PC-9 (cell line): ENCODE results near the gene NCF1. TPM values are rescaled to one million over a fixed set of nuclear protein-coding genes. Genes with fewer than 3 reads are reported as not detected.
"Not testable (repeated sequence)": the region's sequence is repeated elsewhere in the genome, so short reads cannot be mapped to it uniquely, and the experiment has no call there.

Source experiments
- BruUV-seq: library from RNA; stranded (reverse); fragments of 400-500 nt; replicated peaks from 2 replicates; lab custom pipeline; 2021; lab: Mats Ljungman, UMichigan
- CTCF ChIA-PET: fragments of 300-600 bp; sonication (Branson Sonifier 250); formaldehyde crosslinking; loops from one replicate; lab custom pipeline; 2022; ENCODE audit warnings: antibody characterized with exemption; lab: Charles Lee
- POLR2A ChIA-PET: fragments of 300-600 bp; sonication (Branson Sonifier 250); formaldehyde crosslinking; loops from one replicate; lab custom pipeline; 2022; ENCODE audit warnings: antibody characterized with exemption; ENCODE audit not compliant: unreplicated experiment; lab: Charles Lee
- DNase-seq, 2 experiments: peaks; one replicate each; pipeline versions ENCODE4 v3.0.0 to v3.0.0-alpha.2; 2015 to 2022; ENCODE audit warnings: mixed read lengths in 1 of 2
- H2AFZ ChIP-seq: fragments of 200-600 bp; sonication (generic); 2 replicates; pipeline ENCODE4 v1.8.1; 2017; ENCODE audit warnings: antibody characterized with exemption
- H3F3A ChIP-seq: fragments of 200-600 bp; sonication (generic); 2 replicates; pipeline ENCODE4 v1.8.1; 2017; ENCODE audit warnings: antibody characterized with exemption, mild to moderate bottlenecking, low read depth; ENCODE audit not compliant: insufficient read depth
- H3K27ac ChIP-seq: fragments of 200-600 bp; sonication (generic); 2 replicates; pipeline ENCODE4 v1.6.1; 2016; ENCODE audit warnings: mixed run types
- H3K27me3 ChIP-seq: fragments of 200-600 bp; sonication (generic); 2 replicates; pipeline ENCODE4 v1.6.1; 2016; ENCODE audit warnings: low read depth, mixed run types; ENCODE audit not compliant: insufficient read depth
- H3K36me3 ChIP-seq: fragments of 200-600 bp; sonication (generic); 2 replicates; pipeline ENCODE4 v1.6.1; 2016; ENCODE audit warnings: low read depth, mixed run types
- H3K4me1 ChIP-seq: fragments of 200-600 bp; sonication (generic); replicated peaks from 2 replicates; pipeline ENCODE4 v1.6.1; 2016; ENCODE audit warnings: mixed run types; ENCODE audit not compliant: insufficient read depth
- H3K4me2 ChIP-seq: fragments of 200-600 bp; sonication (generic); 2 replicates; pipeline ENCODE4 v1.6.1; 2017; ENCODE audit warnings: mixed run types
- H3K4me3 ChIP-seq: fragments of 200-600 bp; sonication (generic); 2 replicates; pipeline ENCODE4 v1.6.1; 2016; ENCODE audit warnings: mixed run types
- H3K79me2 ChIP-seq: fragments of 200-600 bp; sonication (generic); 2 replicates; pipeline ENCODE4 v1.6.1; 2017; ENCODE audit warnings: low read depth, mixed run types
- H3K9me2 ChIP-seq: fragments of 200-600 bp; sonication (generic); 2 replicates; pipeline ENCODE4 v1.8.1; 2017; ENCODE audit warnings: mild to moderate bottlenecking; ENCODE audit not compliant: insufficient read depth
- H3K9me3 ChIP-seq: fragments of 200-600 bp; sonication (generic); 2 replicates; pipeline ENCODE4 v1.8.1; 2016; ENCODE audit warnings: low read depth; ENCODE audit not compliant: insufficient read depth
- H4K20me1 ChIP-seq: fragments of 200-600 bp; sonication (generic); 2 replicates; pipeline ENCODE4 v1.8.1; 2017; ENCODE audit not compliant: insufficient read depth
- intact Hi-C: fragments of 100-400 bp; cut with micrococcal nuclease; formaldehyde crosslinking; loops from one replicate; pipeline ENCODE4 v1.10.0; 2022; ENCODE audit not compliant: unreplicated experiment
- total RNA-seq: library from RNA; stranded (reverse); gene quantifications from 2 replicates; pipeline ENCODE4 v1.2.3, GENCODE V29; 2021

Gene NCF1
- total RNA-seq, 1 experiment from 2014 or later = 0.41 TPM

- H3K36me3 ChIP-seq, H4K20me1 ChIP-seq, CTCF ChIA-PET, POLR2A ChIA-PET, H3K27ac ChIP-seq, H3K9me2 ChIP-seq, H3K9me3 ChIP-seq, BruUV-seq, H3K79me2 ChIP-seq, H3K27me3 ChIP-seq, H3K4me3 ChIP-seq, H2AFZ ChIP-seq, H3F3A ChIP-seq, intact Hi-C loops, DNase-seq, H3K4me2 ChIP-seq, H3K4me1 ChIP-seq: not testable (repeated sequence)
Observed at GRCh38 chr7:74820146-74820805, 46.5 kb downstream of the NCF1 start.

- H2AFZ ChIP-seq, H3K36me3 ChIP-seq, H3F3A ChIP-seq, H3K9me3 ChIP-seq, H3K27ac ChIP-seq, H3K9me2 ChIP-seq, intact Hi-C loops, H3K27me3 ChIP-seq, H3K79me2 ChIP-seq, H3K4me2 ChIP-seq, CTCF ChIA-PET, DNase-seq, H3K4me3 ChIP-seq, H4K20me1 ChIP-seq, H3K4me1 ChIP-seq, BruUV-seq, POLR2A ChIA-PET: not testable (repeated sequence)
Observed at GRCh38 chr7:74821259-74821658, 47.4 kb downstream of the NCF1 start.

DNA sequence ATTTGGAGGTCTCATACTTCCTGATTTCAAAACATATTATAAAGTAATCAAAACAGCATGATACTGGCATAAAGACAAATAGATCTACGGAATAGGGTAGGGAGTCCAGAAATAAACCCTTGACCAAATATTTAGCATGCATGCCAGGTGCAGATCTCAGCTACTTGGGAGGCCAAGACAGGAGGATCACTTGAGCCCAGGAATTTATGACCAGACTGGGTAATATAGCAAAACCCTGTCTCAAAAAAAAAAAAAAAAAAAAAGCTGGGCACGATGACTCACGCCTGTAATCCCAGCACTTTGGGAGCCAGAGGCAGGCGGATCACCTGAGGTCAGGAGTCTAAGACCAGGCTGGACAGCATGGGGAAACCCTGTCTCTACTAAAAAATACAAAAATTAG, 56.1 kb downstream of the NCF1 start:
- H2AFZ ChIP-seq, H3F3A ChIP-seq, H3K79me2 ChIP-seq, H3K9me2 ChIP-seq, H3K4me1 ChIP-seq, H3K4me2 ChIP-seq, H4K20me1 ChIP-seq, intact Hi-C loops, POLR2A ChIA-PET, H3K4me3 ChIP-seq, H3K27me3 ChIP-seq, CTCF ChIA-PET, H3K36me3 ChIP-seq, H3K27ac ChIP-seq, BruUV-seq, H3K9me3 ChIP-seq: not testable (repeated sequence)
- DNase-seq = peak in 1 of 2 experiments; percentile 3

DNA sequence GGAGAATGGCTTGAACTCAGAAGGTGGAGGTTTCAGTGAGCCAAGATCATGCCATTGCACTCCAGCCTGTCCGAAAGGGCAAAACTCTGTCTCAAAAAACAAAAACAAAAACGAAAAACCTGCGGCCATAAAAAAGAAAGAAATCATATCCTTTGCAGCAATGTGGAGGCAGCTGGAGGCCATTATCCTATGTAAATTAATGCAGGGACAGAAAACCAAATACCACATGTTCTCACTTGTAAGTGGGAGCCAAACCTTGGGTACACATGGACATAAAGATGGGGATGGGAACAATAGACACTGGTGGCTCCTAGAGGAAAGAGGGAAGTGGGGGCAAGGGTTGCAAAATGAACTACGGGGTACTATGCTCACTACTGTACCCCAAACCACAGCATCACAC, 56.6 kb downstream of the NCF1 start:
- H3K4me2 ChIP-seq, H3K9me3 ChIP-seq, H3K27ac ChIP-seq, H3K4me3 ChIP-seq, intact Hi-C loops, H4K20me1 ChIP-seq, H3K9me2 ChIP-seq, H3K27me3 ChIP-seq, DNase-seq, BruUV-seq, H3F3A ChIP-seq, H3K4me1 ChIP-seq, H3K36me3 ChIP-seq, H2AFZ ChIP-seq, CTCF ChIA-PET, H3K79me2 ChIP-seq: not testable (repeated sequence)
- POLR2A ChIA-PET = interaction anchor here (0.6 kb wide), 1 partner anchor 170 kb away, joined by 4 read pairs; no protein-coding TSS in a partner anchor

Other genes starting within 250 kb of the NCF1 start
- 364 and 374 TPM in 2 replicates for gene GTF2I, start 116.3 kb upstream of the NCF1 start, total RNA-seq
- gene GTF2IRD2, start 77.6 kb downstream of the NCF1 start, total RNA-seq = 15.6 and 18.3 TPM in 2 replicates
- 35.2 and 49.1 TPM in 2 replicates for gene CASTOR2, start 190.7 kb downstream of the NCF1 start, total RNA-seq